SH-SY5Y (cell line): Measurements from ENCODE around the gene STAT3.

Experiments used
- GATA2 ChIP-seq: IDR thresholded peaks from 2 replicates; pipeline ENCODE4 v1.6.1; 2011; ENCODE audit warnings: mild to moderate bottlenecking, low read depth, low read length
- GATA3 ChIP-seq: IDR thresholded peaks from 2 replicates; pipeline ENCODE4 v1.6.1; 2011; ENCODE audit warnings: low read depth, mild to moderate bottlenecking, low read length, moderate library complexity

The STAT3 gene

GRCh38 chr17:42276609-42277341 is 111.5 kb downstream of the STAT3 start:
- TF ChIP-seq GATA3 = no peak
- no peak for TF ChIP-seq GATA2

GRCh38 chr17:42276359-42276608 is 112.0 kb downstream of the STAT3 start, which contains the start of gene STAT5B:
Gene STAT5B (minus strand): TSS chr17:42276391. CDS start chr17:42232127, 44,264 bp downstream.
- no peak for TF ChIP-seq GATA2
- no peak for TF ChIP-seq GATA3

- no peak for TF ChIP-seq GATA2
- no peak for TF ChIP-seq GATA3
Measured at GRCh38 chr17:42275527-42276358, 112.5 kb downstream of the STAT3 start.

- TF ChIP-seq GATA2 = 0 out of 2 replicates have a peak, but pooled peaks have one; percentile 10
- no peak for TF ChIP-seq GATA3
Measured at GRCh38 chr17:42274812-42275526, 113.3 kb downstream of the STAT3 start.

GRCh38 chr17:42274253-42274542 is 114.0 kb downstream of the STAT3 start:
- no peak for TF ChIP-seq GATA3
- TF ChIP-seq GATA2 = no peak

- TF ChIP-seq GATA2 (no peak), GATA3 (no peak)
Measured at GRCh38 chr17:42273474-42274252, 114.6 kb downstream of the STAT3 start.

GRCh38 chr17:42272162-42272907 is 115.9 kb downstream of the STAT3 start:
- TF ChIP-seq GATA3 (no peak), GATA2 (no peak)

- TF ChIP-seq GATA2 = no peak
Measured at GRCh38 chr17:42271779-42272035, 116.5 kb downstream of the STAT3 start.

- TF ChIP-seq GATA3 (no peak), GATA2 (no peak)
Measured at GRCh38 chr17:42271006-42271778, 117.0 kb downstream of the STAT3 start.

- TF ChIP-seq GATA2 (no peak), GATA3 (no peak)
Measured at GRCh38 chr17:42270596-42270995, 117.6 kb downstream of the STAT3 start.

GRCh38 chr17:42270170-42270535 is 118.1 kb downstream of the STAT3 start:
- TF ChIP-seq GATA2 = no peak
- no peak for TF ChIP-seq GATA3

GRCh38 chr17:42268236-42268635 is 120.0 kb downstream of the STAT3 start:
- TF ChIP-seq GATA3 = no peak
- no peak for TF ChIP-seq GATA2
